ENCODE measurements around the gene SLC10A3.

Gene SLC10A3

GRCh38 chrX:154469880-154470279, 20.5 kb downstream of the SLC10A3 start:
- no peak overlapping the region for H3K4me3 ChIP-seq (replicated peaks; ENCODE audit: low read depth, low read length)
- DNase-seq (ENCODE audit: extremely low read depth, low read depth) = no peak
- TF ChIP-seq CTCF (IDR thresholded peaks at IDR 0.05; ENCODE audit: low read depth, low read length, missing control alignments) = no peak

GRCh38 chrX:154469114-154469513, 21.3 kb downstream of the SLC10A3 start:
- DNase-seq (ENCODE audit: extremely low read depth, low read depth) = no peak
- TF ChIP-seq CTCF (IDR thresholded peaks at IDR 0.05; ENCODE audit: low read depth, low read length, missing control alignments) = no peak

GRCh38 chrX:154468217-154468616, 22.2 kb downstream of the SLC10A3 start:
- TF ChIP-seq CTCF (IDR thresholded peaks at IDR 0.05; ENCODE audit: low read depth, low read length, missing control alignments) = no peak
- no peak overlapping the region for H3K4me3 ChIP-seq (replicated peaks; ENCODE audit: low read depth, low read length)
- no peak for DNase-seq (ENCODE audit: extremely low read depth, low read depth)

More at GRCh38 chrX:154469114-154469513, 21.3 kb downstream of the SLC10A3 start:
- H3K4me3 ChIP-seq (replicated peaks; ENCODE audit: low read depth, low read length) = no peak overlapping the region

- H3K4me3 ChIP-seq (replicated peaks; ENCODE audit: low read depth, low read length) = no peak overlapping the region
- DNase-seq (ENCODE audit: extremely low read depth, low read depth) = no peak
- TF ChIP-seq CTCF (IDR thresholded peaks at IDR 0.05; ENCODE audit: low read depth, low read length, missing control alignments) = no peak
Measured at GRCh38 chrX:154467556-154467955, 22.9 kb downstream of the SLC10A3 start.

GRCh38 chrX:154466907-154467306, 23.5 kb downstream of the SLC10A3 start:
- TF ChIP-seq CTCF (IDR thresholded peaks at IDR 0.05; ENCODE audit: low read depth, low read length, missing control alignments) = no peak
- DNase-seq (ENCODE audit: extremely low read depth, low read depth) = no peak
- no peak overlapping the region for H3K4me3 ChIP-seq (replicated peaks; ENCODE audit: low read depth, low read length)

- DNase-seq (ENCODE audit: extremely low read depth, low read depth) = no peak
- TF ChIP-seq CTCF (IDR thresholded peaks at IDR 0.05; ENCODE audit: low read depth, low read length, missing control alignments) = no peak
- H3K4me3 ChIP-seq (replicated peaks; ENCODE audit: low read depth, low read length) = no peak overlapping the region
Measured at GRCh38 chrX:154466036-154466435, 24.4 kb downstream of the SLC10A3 start.

GRCh38 chrX:154465601-154466000, 24.8 kb downstream of the SLC10A3 start:
- TF ChIP-seq CTCF (IDR thresholded peaks at IDR 0.05; ENCODE audit: low read depth, low read length, missing control alignments) = no peak
- no peak overlapping the region for H3K4me3 ChIP-seq (replicated peaks; ENCODE audit: low read depth, low read length)
- DNase-seq (ENCODE audit: extremely low read depth, low read depth) = no peak
